Uterus (tissue), 2 donors: Measurements from ENCODE around the gene TRANK1.

Experiments
- CTCF ChIP-seq, 4 experiments: fragments of 200-600 bp in 2 of 4; fragments of 450-650 bp in 2 of 4; sonication (generic) in 2 of 4; IDR thresholded peaks; one replicate each; pipeline ENCODE4 v1.5.1; 2016 to 2019; ENCODE audit warnings: antibody characterized with exemption in 4 of 4, mild to moderate bottlenecking in 2 of 4, moderate library complexity in 1 of 4
- POLR2A ChIP-seq, 2 donors: fragments of 450-650 bp; IDR thresholded peaks; one replicate each; pipeline ENCODE4 v1.6.1; 2016; ENCODE audit warnings: antibody characterized with exemption in 2 of 2, mild to moderate bottlenecking in 1 of 2, moderate library complexity in 1 of 2

GRCh38 chr3:36991147-36991546, 46.3 kb upstream of the TRANK1 start:
- TF ChIP-seq CTCF (IDR thresholded peaks at IDR 0.05) (no peak), POLR2A (IDR thresholded peaks at IDR 0.05) (no peak)
